ENCODE measurements around the gene MALT1.

DNA sequence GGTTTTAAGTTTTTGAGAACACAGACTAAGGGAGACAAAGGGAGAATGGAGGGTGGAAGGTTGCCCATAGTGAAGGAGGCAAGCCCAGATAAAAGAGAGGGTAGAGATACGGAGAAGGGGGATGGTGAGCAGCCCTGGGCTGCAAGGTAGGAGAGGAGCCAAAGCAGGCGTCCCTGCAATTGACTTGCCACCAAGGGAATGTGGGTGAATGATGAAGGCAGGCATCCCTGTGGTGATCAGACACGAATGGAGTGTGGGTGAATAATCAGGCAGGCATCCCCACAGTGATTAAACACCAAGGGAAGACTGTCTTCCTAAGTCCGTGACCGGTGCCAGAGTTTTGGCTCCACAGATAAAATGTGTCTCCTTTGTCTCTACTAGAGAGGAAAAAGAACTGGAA lies 25.9 kb upstream of the MALT1 start:
- TF ChIP-seq POLR2AphosphoS5 (IDR thresholded peaks at IDR 0.05; ENCODE audit: low read depth, low read length) (no peak), SIN3A (IDR thresholded peaks at IDR 0.05; ENCODE audit: borderline replicate concordance, insufficient read depth, low read length) (no peak), TAF1 (IDR thresholded peaks at IDR 0.05; ENCODE audit: borderline replicate concordance, insufficient read depth, low read length) (no peak)
- TF ChIP-seq, protein P1, sequence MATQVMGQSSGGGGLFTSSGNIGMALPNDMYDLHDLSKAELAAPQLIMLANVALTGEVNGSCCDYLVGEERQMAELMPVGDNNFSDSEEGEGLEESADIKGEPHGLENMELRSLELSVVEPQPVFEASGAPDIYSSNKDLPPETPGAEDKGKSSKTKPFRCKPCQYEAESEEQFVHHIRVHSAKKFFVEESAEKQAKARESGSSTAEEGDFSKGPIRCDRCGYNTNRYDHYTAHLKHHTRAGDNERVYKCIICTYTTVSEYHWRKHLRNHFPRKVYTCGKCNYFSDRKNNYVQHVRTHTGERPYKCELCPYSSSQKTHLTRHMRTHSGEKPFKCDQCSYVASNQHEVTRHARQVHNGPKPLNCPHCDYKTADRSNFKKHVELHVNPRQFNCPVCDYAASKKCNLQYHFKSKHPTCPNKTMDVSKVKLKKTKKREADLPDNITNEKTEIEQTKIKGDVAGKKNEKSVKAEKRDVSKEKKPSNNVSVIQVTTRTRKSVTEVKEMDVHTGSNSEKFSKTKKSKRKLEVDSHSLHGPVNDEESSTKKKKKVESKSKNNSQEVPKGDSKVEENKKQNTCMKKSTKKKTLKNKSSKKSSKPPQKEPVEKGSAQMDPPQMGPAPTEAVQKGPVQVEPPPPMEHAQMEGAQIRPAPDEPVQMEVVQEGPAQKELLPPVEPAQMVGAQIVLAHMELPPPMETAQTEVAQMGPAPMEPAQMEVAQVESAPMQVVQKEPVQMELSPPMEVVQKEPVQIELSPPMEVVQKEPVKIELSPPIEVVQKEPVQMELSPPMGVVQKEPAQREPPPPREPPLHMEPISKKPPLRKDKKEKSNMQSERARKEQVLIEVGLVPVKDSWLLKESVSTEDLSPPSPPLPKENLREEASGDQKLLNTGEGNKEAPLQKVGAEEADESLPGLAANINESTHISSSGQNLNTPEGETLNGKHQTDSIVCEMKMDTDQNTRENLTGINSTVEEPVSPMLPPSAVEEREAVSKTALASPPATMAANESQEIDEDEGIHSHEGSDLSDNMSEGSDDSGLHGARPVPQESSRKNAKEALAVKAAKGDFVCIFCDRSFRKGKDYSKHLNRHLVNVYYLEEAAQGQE (IDR thresholded peaks at IDR 0.05; ENCODE audit: insufficient read depth in 1 of 2, low read depth in 2 of 2, low read length in 2 of 2), result no peak
